A673 (cell line): Measurements from ENCODE around the gene ANKRD28. TPM values are rescaled to one million over a fixed set of nuclear protein-coding genes. Genes with fewer than 3 reads are reported as not detected.

Experiments used
- BruUV-seq: library from RNA; stranded (reverse); fragments of 400-500 nt; replicated peaks from 2 replicates; lab custom pipeline; 2021; lab: Mats Ljungman, UMichigan
- CTCF ChIA-PET: fragments of 300-600 bp; sonication (Branson Sonifier 250); formaldehyde crosslinking; loops from one replicate; lab custom pipeline; 2022; ENCODE audit warnings: antibody characterized with exemption; lab: Charles Lee
- POLR2A ChIA-PET: fragments of 300-600 bp; sonication (Branson Sonifier 250); formaldehyde crosslinking; loops from one replicate; lab custom pipeline; 2022; ENCODE audit warnings: antibody characterized with exemption; ENCODE audit not compliant: low non-redundant PET; lab: Charles Lee
- DNase-seq: peaks from one replicate; pipeline ENCODE4 v3.0.0-alpha.2; 2015; ENCODE audit warnings: low spot score
- H3K27ac ChIP-seq: fragments of 200-600 bp; sonication (generic); 2 replicates; pipeline ENCODE4 v1.5.1; 2016; ENCODE audit warnings: mixed run types, low read depth, mild to moderate bottlenecking, mixed read lengths, antibody characterized with exemption, low read length; ENCODE audit not compliant: poor library complexity, severe bottlenecking
- H3K27me3 ChIP-seq: fragments of 200-600 bp; sonication (generic); replicated peaks from 2 replicates; pipeline ENCODE4 v1.6.1; 2017; ENCODE audit warnings: mixed run types, low read depth, mild to moderate bottlenecking, mixed read lengths, antibody characterized with exemption, low read length; ENCODE audit not compliant: insufficient read depth, poor library complexity
- H3K36me3 ChIP-seq: fragments of 200-600 bp; sonication (generic); 2 replicates; pipeline ENCODE4 v1.6.1; 2016; ENCODE audit warnings: mixed run types, mild to moderate bottlenecking, mixed read lengths, antibody characterized with exemption, low read length; ENCODE audit not compliant: insufficient read depth, poor library complexity, severe bottlenecking
- H3K4me1 ChIP-seq: fragments of 200-600 bp; sonication (generic); 2 replicates; pipeline ENCODE4 v1.6.1; 2017; ENCODE audit warnings: mixed run types, mild to moderate bottlenecking, mixed read lengths, antibody characterized with exemption, low read length; ENCODE audit not compliant: insufficient read depth, poor library complexity, severe bottlenecking
- H3K4me3 ChIP-seq: fragments of 200-600 bp; sonication (generic); 2 replicates; pipeline ENCODE4 v1.5.1; 2016; ENCODE audit warnings: low read depth, mixed run types, mild to moderate bottlenecking, mixed read lengths, low read length; ENCODE audit not compliant: poor library complexity, severe bottlenecking
- H3K9me3 ChIP-seq: fragments of 200-600 bp; sonication (generic); 2 replicates; pipeline ENCODE4 v1.6.1; 2016; ENCODE audit warnings: mixed run types, low read depth, mild to moderate bottlenecking, mixed read lengths, antibody characterized with exemption, low read length; ENCODE audit not compliant: poor library complexity, severe bottlenecking
- CTCF ChIP-seq: fragments of 300-800, 200-600 bp; sonication (generic); conservative IDR thresholded peaks from 2 replicates; pipeline ENCODE4 v1.5.1; 2017; ENCODE audit warnings: low read depth, mild to moderate bottlenecking, antibody characterized with exemption, low read length, moderate library complexity, mixed read lengths
- EZH2 ChIP-seq: fragments of 200-600 bp; sonication (generic); IDR thresholded peaks from 2 replicates; pipeline ENCODE4 v1.6.1; 2017; ENCODE audit warnings: borderline replicate concordance, low read depth, mild to moderate bottlenecking, mixed read lengths, antibody characterized with exemption, low read length; ENCODE audit not compliant: poor library complexity, severe bottlenecking
- intact Hi-C: fragments of 100-400 bp; cut with micrococcal nuclease; formaldehyde crosslinking; loops from one replicate; pipeline ENCODE4 v1.10.0; 2022; ENCODE audit not compliant: unreplicated experiment
- total RNA-seq: library from RNA; stranded (reverse); gene quantifications from 2 replicates; pipeline ENCODE4 v1.2.3, GENCODE V29; 2021

Gene ANKRD28
- total RNA-seq, 1 experiment from 2014 or later, result 29.9 TPM

- Histone ChIP-seq H3K4me1 (no peaks in the 10 kb centered on the region), H3K4me3 (no peak overlapping the region), H3K36me3 (no peaks in the 10 kb centered on the region), H3K27ac (no peak overlapping the region), H3K9me3 (peaks cover 17% of the 10 kb centered on the region), H3K27me3 (no peaks in the 10 kb centered on the region)
- CTCF ChIA-PET, result no interaction called here
- TF ChIP-seq CTCF, result no peak
- TF ChIP-seq EZH2, result no peak
- BruUV-seq, result no TSS peak
- POLR2A ChIA-PET, result no interaction called here
- DNase-seq, result no peak
- intact Hi-C loops, result no loop called here
These were observed 142.9 kb downstream of the ANKRD28 start for GRCh38 chr3:15654891-15655290.

- ChIA-PET POLR2A (no interaction called here), CTCF (no interaction called here)
These were observed 143.7 kb downstream of the ANKRD28 start for GRCh38 chr3:15654127-15654526.

GRCh38 chr3:15653321-15653720 is 144.5 kb downstream of the ANKRD28 start:
- no peak for DNase-seq
- CTCF ChIA-PET, result no interaction called here
- no peaks in the 10 kb centered on the region for H3K36me3 ChIP-seq
- no peak overlapping the region for H3K4me3 ChIP-seq
- intact Hi-C loops, result no loop called here
- H3K9me3 ChIP-seq, result peaks cover 17% of the 10 kb centered on the region
- POLR2A ChIA-PET, result no interaction called here
- H3K27ac ChIP-seq, result no peak overlapping the region
- no TSS peak for BruUV-seq
- H3K27me3 ChIP-seq, result no peaks in the 10 kb centered on the region
- no peaks in the 10 kb centered on the region for H3K4me1 ChIP-seq
- TF ChIP-seq CTCF (no peak), EZH2 (no peak)

More at GRCh38 chr3:15654127-15654526, 143.7 kb downstream of the ANKRD28 start:
- H3K27ac ChIP-seq, result no peak overlapping the region
- no peak overlapping the region for H3K4me3 ChIP-seq
- intact Hi-C loops, result no loop called here
- no peak for DNase-seq
- peaks cover 17% of the 10 kb centered on the region for H3K9me3 ChIP-seq
- H3K27me3 ChIP-seq, result no peaks in the 10 kb centered on the region
- H3K36me3 ChIP-seq, result no peaks in the 10 kb centered on the region
- no peaks in the 10 kb centered on the region for H3K4me1 ChIP-seq
- TF ChIP-seq CTCF (no peak), EZH2 (no peak)
- no TSS peak for BruUV-seq
